ENCODE results near the gene FSTL4. TPM values are rescaled to one million over a fixed set of nuclear protein-coding genes. Genes with fewer than 3 reads are reported as not detected.

Gene FSTL4
- total and polyA plus RNA-seq, 2 of the 13 experiments (the other 11 are each of a cell fraction or from before 2014, with no cell fraction given), result 2.1 to 3.0 TPM

GRCh38 chr5:133234911-133235310, 377.4 kb downstream of the FSTL4 start:
- no peaks in the 10 kb centered on the region for H3K27me3 ChIP-seq (ENCODE audit: control insufficient read depth in 1 of 2, insufficient read depth in 2 of 2, low read length in 2 of 2)
- ChIA-PET POLR2A (no interaction called here), CTCF (ENCODE audit: low intra/inter-chr PET ratio, low total read pairs) (no interaction called here)
- H3K4me1 ChIP-seq (ENCODE audit: insufficient read depth, low read length), result peaks cover under 1% of the 10 kb centered on the region
- no peak for FAIRE-seq
- H4K20me1 ChIP-seq (ENCODE audit: insufficient read depth, low read length), result no peaks in the 10 kb centered on the region
- no peaks in the 10 kb centered on the region for H3K79me2 ChIP-seq (ENCODE audit: insufficient read depth, low read length)
- H3K9me3 ChIP-seq (ENCODE audit: low read length), result no peaks in the 10 kb centered on the region
- intact Hi-C loops (cut with micrococcal nuclease; ENCODE audit: unreplicated experiment), result no loop called here
- DNase-seq (ENCODE audit: low spot score), result no peak
- no peak overlapping the region for H3K27ac ChIP-seq (ENCODE audit: extremely low read length, insufficient read depth, low read length)
- no peak for ATAC-seq
- no peak overlapping the region for H3K4me2 ChIP-seq (ENCODE audit: low read depth, low read length)
- BruUV-seq (replicated peaks), result no TSS peak
- in situ Hi-C loops (cut with HindIII; ENCODE audit: extremely low pct_ligation_motif_present, low pct_unique_long_range_greater_than_20kb), result no loop called here
- no peaks in the 10 kb centered on the region for H3K36me3 ChIP-seq (replicated peaks in 1 of 2; ENCODE audit: control insufficient read depth in 1 of 2, insufficient read depth in 2 of 2, low read length in 2 of 2)
- no peak overlapping the region for H3K4me3 ChIP-seq (replicated peaks in 1 of 3; ENCODE audit: insufficient read depth in 1 of 3, low read depth in 2 of 3, low read length in 3 of 3)
- H3K9ac ChIP-seq (ENCODE audit: insufficient read depth, low read depth, low read length), result no peak overlapping the region
- H2AFZ ChIP-seq (ENCODE audit: low read length), result no peak overlapping the region
- WGBS (ENCODE audit: low lambda C conversion rate), result 85% methylated on average over 6 of the region's 6 CpGs
- no peak for TF ChIP-seq ZNF678 (CRISPR knock-in tag; IDR thresholded peaks at IDR 0.05)
- TF ChIP-seq ZNF563 (CRISPR knock-in tag; IDR thresholded peaks at IDR 0.05), result no peak
- TF ChIP-seq ZBTB40 (IDR thresholded peaks at IDR 0.05), result no peak
- TF ChIP-seq ZBTB40 (CRISPR knock-in tag; IDR thresholded peaks at IDR 0.05), result no peak
- no peak for TF ChIP-seq FOXK1 (CRISPR knock-in tag; IDR thresholded peaks at IDR 0.05; ENCODE audit: borderline replicate concordance, low read depth)
- TF ChIP-seq E2F2 (CRISPR knock-in tag; IDR thresholded peaks at IDR 0.05; ENCODE audit: borderline replicate concordance), result no peak
- no peak for TF ChIP-seq ZNF619 (CRISPR knock-in tag; IDR thresholded peaks at IDR 0.05)
- TF ChIP-seq TBX3 (IDR thresholded peaks at IDR 0.05; ENCODE audit: borderline replicate concordance), result no peak
- no peak for TF ChIP-seq HOXA5 (CRISPR knock-in tag; IDR thresholded peaks at IDR 0.05)
- TF ChIP-seq ZNF263 (CRISPR knock-in tag; IDR thresholded peaks at IDR 0.05), result no peak
- TF ChIP-seq ZNF24 (IDR thresholded peaks at IDR 0.05), result no peak
- TF ChIP-seq RCOR2 (CRISPR knock-in tag; IDR thresholded peaks at IDR 0.05), result no peak
- no peak for TF ChIP-seq GATAD2A (CRISPR knock-in tag; IDR thresholded peaks at IDR 0.05)
- no peak for TF ChIP-seq ZBTB1 (CRISPR knock-in tag; IDR thresholded peaks at IDR 0.05; ENCODE audit: borderline replicate concordance)
- no peak for TF ChIP-seq SP1 (IDR thresholded peaks at IDR 0.05)
- no peak for TF ChIP-seq SP1 (CRISPR knock-in tag; IDR thresholded peaks at IDR 0.05)
- no peak for TF ChIP-seq MAZ (IDR thresholded peaks at IDR 0.05; ENCODE audit: borderline replicate concordance, low read depth, low read length)
- no peak for TF ChIP-seq MAZ (CRISPR knock-in tag; IDR thresholded peaks at IDR 0.05; ENCODE audit: low read depth)
- TF ChIP-seq SRSF4 (IDR thresholded peaks at IDR 0.05; ENCODE audit: low read depth, low read length, poor library complexity, severe bottlenecking), result no peak

All from HepG2 (cell line).